ENCODE data around the gene BTBD2.

The BTBD2 gene

DNA sequence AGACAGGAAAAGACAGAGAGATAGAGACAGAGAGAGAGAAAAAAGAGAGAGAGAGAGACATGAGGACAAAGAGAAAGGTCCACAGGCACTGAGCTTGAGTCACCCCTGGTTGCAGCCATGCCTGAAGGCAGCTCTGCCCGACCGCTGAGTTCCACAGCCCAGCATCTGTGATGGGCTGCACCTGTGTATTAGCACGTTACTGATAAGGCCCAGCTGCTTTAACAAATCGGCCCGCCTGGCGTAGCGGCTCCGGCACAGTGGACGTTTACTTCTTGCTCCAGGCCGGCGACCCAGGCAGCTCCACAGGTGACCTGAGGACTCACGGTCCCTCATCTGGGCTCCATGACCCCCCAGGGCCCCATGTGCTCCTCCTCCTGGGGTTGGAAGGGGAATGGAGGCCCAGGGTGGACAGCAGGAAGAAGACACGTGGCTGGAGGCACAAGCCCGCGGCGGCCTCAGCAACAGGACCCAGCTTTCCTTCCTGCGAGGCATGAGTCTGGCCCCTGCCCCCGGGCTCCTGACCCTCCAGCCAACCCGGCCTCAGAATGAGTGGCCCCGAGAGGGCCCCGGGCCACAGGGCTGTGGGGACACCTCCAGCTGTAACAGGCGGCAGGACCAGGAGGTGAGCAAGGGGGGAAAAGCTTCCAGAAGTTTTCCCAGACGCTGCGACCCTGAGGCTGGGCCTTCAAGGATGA, 78.5 kb downstream of the BTBD2 start:
- no peak for DNase-seq

- DNase-seq: no peak
Measured at GRCh38 chr19:1936430-1936829, 79.1 kb downstream of the BTBD2 start.

- no peak for DNase-seq
Measured at GRCh38 chr19:1935484-1936208, 79.9 kb downstream of the BTBD2 start.
